H1 (cell line): Measurements from ENCODE around the gene MED6.

Experiments
- HDAC2 ChIP-seq, 2 experiments: fragments of 300-600 bp in 1 of 2; sonication (generic) in 1 of 2; IDR thresholded peaks; 2 replicates each; pipeline ENCODE4 v1.6.1; 2011 to 2012; ENCODE audit warnings: low read depth in 2 of 2, low read length in 2 of 2, mild to moderate bottlenecking in 2 of 2, moderate library complexity in 2 of 2, borderline replicate concordance in 1 of 2, inconsistent platforms in 1 of 2
- HDAC6 ChIP-seq: IDR thresholded peaks from one replicate; pipeline ENCODE4 v1.7.1; 2012; ENCODE audit warnings: low read depth, mild to moderate bottlenecking, inconsistent platforms, low read length, moderate library complexity
- KDM1A ChIP-seq: fragments of 200-600, 300-600 bp; sonication (generic); IDR thresholded peaks from 2 replicates; pipeline ENCODE4 v1.7.1; 2016; ENCODE audit warnings: mild to moderate bottlenecking, low read length, borderline replicate concordance
- KDM5A ChIP-seq: fragments of 200-600 bp; IDR thresholded peaks from 2 replicates; pipeline ENCODE4 v1.7.1; 2012; ENCODE audit warnings: mild to moderate bottlenecking, low read length, inconsistent platforms, mixed read lengths
- NRF1 ChIP-seq: IDR thresholded peaks from 2 replicates; pipeline ENCODE4 v1.6.1; 2011; ENCODE audit warnings: mild to moderate bottlenecking, low read depth, low read length, improper control_type of control experiment
- POLR2A ChIP-seq, 2 experiments: IDR thresholded peaks; 1 replicate in 1 of 2; 2 replicates in 1 of 2; pipeline ENCODE4 v1.6.1; 2011; ENCODE audit warnings: low read depth in 2 of 2, low read length in 2 of 2, mild to moderate bottlenecking in 2 of 2; ENCODE audit errors: control extremely low read depth in 1 of 2
- POLR2AphosphoS5 ChIP-seq: IDR thresholded peaks from 2 replicates; pipeline ENCODE4 v1.6.1; 2011; ENCODE audit warnings: low read depth, low read length
- SP1 ChIP-seq: IDR thresholded peaks from 2 replicates; pipeline ENCODE4 v1.6.1; 2011; ENCODE audit warnings: low read depth, low read length
- SRF ChIP-seq: IDR thresholded peaks from 2 replicates; pipeline ENCODE4 v1.6.1; 2011; ENCODE audit warnings: mild to moderate bottlenecking, low read depth, low read length, moderate library complexity
- TBP ChIP-seq: IDR thresholded peaks from 2 replicates; pipeline ENCODE4 v1.6.1; 2011; ENCODE audit warnings: low read depth, low read length, improper control_type of control experiment
- TEAD4 ChIP-seq: IDR thresholded peaks from 2 replicates; pipeline ENCODE4 v1.6.1; 2012; ENCODE audit warnings: low read depth, low read length, inconsistent platforms, mixed read lengths
- ZNF274 ChIP-seq: IDR thresholded peaks from 2 replicates; pipeline ENCODE4 v1.7.0; 2012; ENCODE audit warnings: low read length, borderline replicate concordance; ENCODE audit errors: extremely low read depth
- TF ChIP-seq, protein P1 (sequence below), 3 experiments: IDR thresholded peaks; 1 replicate in 2 of 3; 2 replicates in 1 of 3; pipeline versions ENCODE4 v1.5.1 to v1.6.1; 2011; ENCODE audit warnings: low read length in 3 of 3, mild to moderate bottlenecking in 3 of 3, inconsistent platforms in 2 of 3, low read depth in 1 of 3, moderate library complexity in 1 of 3; ENCODE audit not compliant: insufficient read depth in 1 of 3; ENCODE audit errors: control extremely low read depth in 1 of 3
- TF ChIP-seq, protein P2 (sequence below): IDR thresholded peaks from 2 replicates; pipeline ENCODE4 v1.6.1; 2012; ENCODE audit warnings: inconsistent platforms

DNA sequence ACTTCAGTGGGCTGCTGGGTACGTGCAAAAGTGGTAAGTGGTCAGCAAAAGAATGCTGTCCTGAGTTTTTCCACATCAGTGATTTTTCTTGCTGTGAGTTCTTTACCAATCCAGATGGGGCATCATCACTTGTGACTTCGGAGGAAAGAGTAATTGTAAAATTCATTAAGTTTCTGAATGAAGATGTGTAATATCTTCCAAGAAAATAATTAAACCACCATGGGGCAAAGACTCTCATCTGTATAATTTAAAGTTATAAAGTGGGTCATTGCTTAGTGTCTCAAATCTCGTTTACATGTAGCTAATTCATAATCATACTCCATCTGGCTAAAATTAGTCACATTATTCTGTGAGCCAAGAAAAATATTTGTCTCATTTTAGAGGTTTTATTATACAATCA, 10.8 kb upstream of the MED6 start:
- TF ChIP-seq, protein P1, sequence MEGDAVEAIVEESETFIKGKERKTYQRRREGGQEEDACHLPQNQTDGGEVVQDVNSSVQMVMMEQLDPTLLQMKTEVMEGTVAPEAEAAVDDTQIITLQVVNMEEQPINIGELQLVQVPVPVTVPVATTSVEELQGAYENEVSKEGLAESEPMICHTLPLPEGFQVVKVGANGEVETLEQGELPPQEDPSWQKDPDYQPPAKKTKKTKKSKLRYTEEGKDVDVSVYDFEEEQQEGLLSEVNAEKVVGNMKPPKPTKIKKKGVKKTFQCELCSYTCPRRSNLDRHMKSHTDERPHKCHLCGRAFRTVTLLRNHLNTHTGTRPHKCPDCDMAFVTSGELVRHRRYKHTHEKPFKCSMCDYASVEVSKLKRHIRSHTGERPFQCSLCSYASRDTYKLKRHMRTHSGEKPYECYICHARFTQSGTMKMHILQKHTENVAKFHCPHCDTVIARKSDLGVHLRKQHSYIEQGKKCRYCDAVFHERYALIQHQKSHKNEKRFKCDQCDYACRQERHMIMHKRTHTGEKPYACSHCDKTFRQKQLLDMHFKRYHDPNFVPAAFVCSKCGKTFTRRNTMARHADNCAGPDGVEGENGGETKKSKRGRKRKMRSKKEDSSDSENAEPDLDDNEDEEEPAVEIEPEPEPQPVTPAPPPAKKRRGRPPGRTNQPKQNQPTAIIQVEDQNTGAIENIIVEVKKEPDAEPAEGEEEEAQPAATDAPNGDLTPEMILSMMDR (IDR thresholded peaks at IDR 0.05; ENCODE audit: control extremely low read depth in 1 of 3, insufficient read depth in 1 of 3, low read depth in 1 of 3, low read length in 3 of 3): no peak
- TF ChIP-seq KDM5A (no peak), HDAC6 (no peak), KDM1A (no peak), ZNF274 (no peak), SRF (no peak), POLR2AphosphoS5 (no peak), TBP (no peak), POLR2A (IDR thresholded peaks at IDR 0.05; ENCODE audit: control extremely low read depth in 1 of 2, low read depth in 2 of 2, low read length in 2 of 2) (no peak), SP1 (no peak), HDAC2 (IDR thresholded peaks at IDR 0.05; ENCODE audit: borderline replicate concordance in 1 of 2, low read depth in 2 of 2, low read length in 2 of 2) (no peak), TEAD4 (no peak), NRF1 (no peak)
- TF ChIP-seq, protein P2, sequence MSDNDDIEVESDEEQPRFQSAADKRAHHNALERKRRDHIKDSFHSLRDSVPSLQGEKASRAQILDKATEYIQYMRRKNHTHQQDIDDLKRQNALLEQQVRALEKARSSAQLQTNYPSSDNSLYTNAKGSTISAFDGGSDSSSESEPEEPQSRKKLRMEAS: no peak
